Muscle of arm (tissue), 12 donors: ENCODE measurements around the gene CLASP1. TPM values are rescaled to one million over a fixed set of nuclear protein-coding genes. Genes with fewer than 3 reads are reported as not detected.

Source experiments
- DNase-seq: peaks from one replicate; pipeline ENCODE4 v3.0.0-alpha.2; 2013
- polyA plus RNA-seq, 12 donors: library from polyadenylated mRNA; unstranded; fragments of 120-200 nt; gene quantifications; one replicate each; pipeline ENCODE4 v1.2.1, GENCODE V29; 2013; ENCODE audit not compliant: insufficient read length in 12 of 12

Gene CLASP1
- polyA plus RNA-seq, 12 donors, result 41.5 to 86.0 (median 58.7) TPM

DNA sequence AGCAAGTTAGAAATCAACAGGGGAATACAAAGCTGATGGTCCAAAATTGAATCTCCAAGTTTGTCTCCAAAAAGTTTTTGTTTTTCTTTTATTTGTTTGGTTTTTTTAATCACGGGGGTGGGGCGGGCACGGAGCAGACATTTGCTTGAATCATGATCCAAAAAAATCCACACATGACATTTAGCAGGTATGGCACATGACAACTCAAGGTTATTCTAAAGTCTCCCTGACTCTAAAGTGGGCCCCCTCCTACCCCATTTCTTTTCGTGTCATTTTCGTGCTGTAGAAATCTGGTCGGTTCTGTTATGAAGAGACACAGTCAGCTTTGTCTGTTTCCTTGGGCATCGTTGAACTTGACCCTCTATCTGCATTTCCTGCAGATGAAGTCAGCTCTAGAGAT lies 104.0 kb downstream of the CLASP1 start:
- no peak for DNase-seq

DNA sequence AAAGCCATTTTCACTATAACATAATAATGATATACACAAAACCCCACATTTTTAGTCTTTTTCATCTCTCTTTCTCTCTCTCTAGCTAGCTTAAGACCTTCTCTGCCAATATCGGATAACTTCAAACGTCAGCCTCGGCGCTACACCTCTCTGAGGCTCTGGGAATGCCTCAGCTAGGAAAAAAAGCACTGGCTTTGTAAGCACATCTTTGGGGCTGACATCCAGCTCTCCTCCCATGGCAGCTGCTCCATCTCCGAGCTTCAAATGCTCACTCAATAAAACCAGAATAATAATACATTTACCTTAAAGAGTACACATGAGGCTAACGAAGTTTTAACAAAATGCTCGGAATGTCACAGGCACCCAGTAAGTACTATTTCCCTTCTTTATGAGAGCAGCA lies 107.8 kb downstream of the CLASP1 start:
- no peak for DNase-seq

DNA sequence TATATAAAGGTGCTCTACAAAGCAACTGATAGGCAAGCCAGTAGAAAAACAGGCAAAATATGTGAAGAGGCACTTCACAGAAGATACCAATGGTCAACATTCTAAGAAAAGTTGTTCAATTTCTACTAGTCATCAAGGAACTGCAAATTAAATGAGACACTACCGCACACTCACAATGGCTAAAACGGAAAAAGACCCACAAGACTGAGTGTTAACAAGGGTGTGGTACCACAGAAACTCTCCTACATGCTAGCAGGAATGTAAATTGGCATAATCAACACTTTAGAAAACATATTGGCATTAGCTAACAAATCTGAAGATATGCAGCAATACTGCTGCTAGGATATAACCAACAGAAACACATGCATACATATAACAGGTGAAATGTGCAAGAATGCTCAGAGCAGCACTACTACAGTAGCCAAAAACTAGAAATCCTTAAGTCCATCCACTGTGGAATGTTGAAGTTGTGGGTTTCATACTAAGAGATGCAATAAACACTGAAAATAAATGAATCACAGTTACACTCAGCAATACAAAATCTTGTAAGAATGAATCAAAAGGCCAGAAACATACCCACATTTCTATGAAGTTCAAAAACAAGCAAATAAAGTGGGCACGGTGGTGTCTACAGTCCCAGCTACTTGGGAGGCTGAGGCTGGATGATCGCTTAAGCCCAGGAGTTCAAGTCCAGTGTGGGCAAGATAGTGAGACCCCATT lies 109.4 kb downstream of the CLASP1 start:
- DNase-seq, result no peak

DNA sequence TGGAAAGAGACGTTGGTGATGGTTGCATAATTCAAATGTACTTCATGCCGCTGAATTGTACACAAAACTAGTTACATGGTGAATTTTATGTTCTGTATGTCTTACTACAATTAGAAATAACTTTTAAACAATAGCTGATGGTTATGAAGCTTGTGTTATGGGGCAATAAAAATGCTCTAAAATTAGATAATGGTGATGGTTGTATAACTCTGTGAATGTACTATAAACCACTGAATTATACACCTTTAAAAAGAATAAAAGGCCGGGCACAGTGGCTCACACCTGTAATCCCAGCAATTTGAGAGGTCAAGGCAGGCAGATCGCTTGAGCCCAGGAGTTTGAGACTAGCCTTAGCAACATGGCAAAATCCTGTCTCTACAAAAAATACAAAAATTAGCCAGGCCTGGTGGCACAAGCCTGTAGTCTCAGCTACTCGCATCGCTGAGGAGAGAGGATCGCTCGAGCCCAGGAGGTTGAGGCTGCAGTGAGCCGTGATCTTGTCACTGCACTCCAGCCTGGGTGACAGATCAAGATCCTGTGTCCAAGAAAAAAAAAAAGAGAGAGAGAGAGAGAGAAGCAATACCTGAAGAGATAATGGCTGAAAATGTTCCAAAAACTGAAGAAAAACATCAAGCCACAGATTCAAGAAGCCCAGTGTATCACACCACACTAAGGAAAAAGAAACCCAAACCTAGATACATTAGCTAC lies 112.3 kb downstream of the CLASP1 start:
- no peak for DNase-seq

DNA sequence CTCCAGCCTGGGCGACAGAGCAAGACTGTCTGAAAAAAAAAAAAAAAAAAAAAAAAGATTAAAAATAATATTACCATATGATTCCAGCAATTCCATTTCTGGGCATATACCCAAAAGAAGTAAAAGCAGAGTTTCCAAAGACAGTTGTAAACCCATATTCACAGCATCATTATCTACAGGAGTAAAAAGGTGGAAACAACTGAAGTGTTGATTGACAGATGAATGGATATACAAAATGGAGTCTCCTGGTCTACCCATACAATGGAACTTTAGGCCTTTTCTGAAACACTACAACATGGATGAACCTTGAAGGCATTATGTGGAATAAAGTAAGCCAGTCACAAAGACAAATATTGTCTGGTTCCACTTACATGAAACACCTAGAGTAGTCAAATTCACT lies 112.9 kb downstream of the CLASP1 start:
- no peak for DNase-seq

GRCh38 chr2:121534007-121534406 lies 115.3 kb downstream of the CLASP1 start:
- no peak for DNase-seq

GRCh38 chr2:121532894-121533293 lies 116.4 kb downstream of the CLASP1 start:
- no peak for DNase-seq

GRCh38 chr2:121532347-121532766 lies 116.9 kb downstream of the CLASP1 start:
- DNase-seq, result no peak

GRCh38 chr2:121530212-121530705 lies 119.0 kb downstream of the CLASP1 start:
- peak; percentile 89 for DNase-seq

- DNase-seq, result peak; percentile 85
These were observed 119.6 kb downstream of the CLASP1 start for GRCh38 chr2:121529439-121530211.

- DNase-seq, result no peak
These were observed 122.1 kb downstream of the CLASP1 start for GRCh38 chr2:121527009-121527682.

GRCh38 chr2:121524685-121525425 lies 124.4 kb downstream of the CLASP1 start:
- DNase-seq, result no peak

DNA sequence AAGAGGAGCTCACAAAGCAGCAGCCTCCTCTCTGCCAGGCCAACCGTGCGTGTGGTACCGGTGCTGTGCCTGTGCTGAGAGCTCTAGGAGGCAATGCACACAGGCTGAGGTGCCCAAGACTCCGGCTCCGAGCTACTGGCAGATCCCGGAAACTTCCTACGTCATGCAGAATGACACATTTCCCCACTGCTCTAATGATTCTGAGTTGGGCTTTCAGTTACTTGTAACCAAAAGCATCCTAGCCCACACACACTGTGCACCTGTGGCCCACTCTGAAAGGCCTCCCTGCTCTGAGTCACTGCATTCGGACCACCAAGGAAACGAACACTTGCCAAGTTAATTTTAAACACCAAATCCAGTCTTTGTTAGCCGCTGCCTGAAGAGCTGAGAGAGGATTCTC lies 127.9 kb downstream of the CLASP1 start:
- DNase-seq, result no peak

DNA sequence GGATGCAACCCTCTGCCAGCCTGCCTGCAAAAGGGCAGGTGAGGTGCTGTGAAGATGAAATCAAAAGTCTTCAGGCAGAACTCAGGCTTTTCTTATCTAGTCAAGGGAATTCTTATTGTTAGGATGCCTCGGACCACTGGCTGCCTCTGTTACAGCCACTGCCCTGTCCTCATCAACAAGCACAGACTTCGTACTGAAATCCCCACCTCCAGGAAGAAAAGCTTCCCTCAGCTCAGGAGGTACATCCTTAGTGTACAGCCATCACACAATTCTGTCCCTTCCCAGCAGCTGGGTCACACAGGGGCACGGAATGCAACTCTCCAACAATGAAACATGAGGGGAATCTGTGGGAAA lies 128.6 kb downstream of the CLASP1 start:
- DNase-seq, result no peak

GRCh38 chr2:121519732-121520640 lies 129.3 kb downstream of the CLASP1 start:
- DNase-seq, result no peak

DNA sequence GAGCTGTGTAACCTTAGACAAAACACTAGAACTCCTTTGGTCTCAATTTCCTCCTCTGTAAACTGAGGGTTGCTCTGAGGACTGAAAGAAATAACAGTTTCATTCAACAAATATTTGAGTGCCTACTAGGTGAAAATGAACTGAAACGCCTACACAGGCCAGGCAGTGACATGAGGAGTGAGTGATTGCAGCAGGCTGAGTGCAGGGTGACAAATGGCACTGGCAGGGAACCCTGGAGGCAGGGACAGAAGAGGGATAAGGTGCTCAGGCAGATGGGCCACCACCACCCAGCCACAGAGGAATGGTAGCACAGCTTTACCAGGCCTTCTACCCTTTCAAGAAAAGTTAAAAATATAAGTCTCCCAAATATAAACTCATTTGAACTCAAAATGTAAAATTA lies 130.1 kb downstream of the CLASP1 start:
- DNase-seq, result no peak

DNA sequence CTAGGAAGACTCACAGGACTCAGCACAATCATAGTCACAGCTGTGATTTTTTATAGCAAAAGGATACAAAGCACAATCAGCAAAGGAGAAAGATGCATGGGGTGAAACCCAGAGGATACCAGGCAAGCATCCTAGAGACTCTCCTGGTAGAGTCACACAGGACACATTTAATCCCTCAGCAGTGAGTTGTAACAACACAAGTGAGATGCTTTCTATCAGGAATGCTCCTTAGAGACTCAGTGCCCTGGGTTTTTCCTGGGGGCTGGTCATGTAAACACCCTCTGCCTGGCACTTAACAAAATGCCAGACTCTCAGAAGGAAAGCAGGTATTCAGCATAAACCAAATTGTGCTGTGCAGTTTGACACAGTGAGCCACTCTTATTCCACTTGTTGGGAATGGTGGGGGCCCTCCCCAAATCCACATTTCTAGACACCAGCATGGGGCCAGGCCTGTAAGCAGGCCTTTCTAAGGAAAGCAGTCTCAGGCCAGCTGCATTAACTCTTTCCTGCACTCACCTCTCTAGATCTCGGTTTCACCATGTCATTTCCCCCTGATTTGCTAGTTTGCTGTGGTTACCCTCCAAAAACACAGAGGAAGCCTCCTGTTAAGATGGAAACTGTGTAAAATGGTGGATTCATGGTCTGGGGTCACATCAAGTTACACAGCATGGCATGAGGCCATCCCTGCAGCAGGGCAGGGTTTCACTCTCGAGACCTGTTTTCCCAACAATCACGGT lies 135.5 kb downstream of the CLASP1 start:
- no peak for DNase-seq

DNA sequence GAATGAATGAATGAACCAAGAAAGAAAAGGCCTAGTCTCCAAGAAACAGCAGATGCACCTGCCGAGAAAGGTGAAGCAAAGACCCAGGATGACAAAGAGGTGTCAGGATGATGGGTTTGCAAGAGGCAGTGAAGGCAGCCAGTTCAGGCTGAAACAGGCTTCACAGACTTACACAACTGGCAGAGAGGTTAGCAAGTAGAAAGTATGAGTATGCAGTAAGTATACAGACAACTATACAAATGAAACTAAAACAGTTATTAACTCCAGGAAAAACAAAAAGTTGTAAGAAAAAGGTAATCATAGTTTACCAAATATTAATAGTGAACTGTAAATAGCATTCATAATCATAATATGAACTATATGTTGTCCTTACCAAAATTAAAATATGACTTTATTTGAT lies 138.4 kb downstream of the CLASP1 start:
- no peak for DNase-seq

DNA sequence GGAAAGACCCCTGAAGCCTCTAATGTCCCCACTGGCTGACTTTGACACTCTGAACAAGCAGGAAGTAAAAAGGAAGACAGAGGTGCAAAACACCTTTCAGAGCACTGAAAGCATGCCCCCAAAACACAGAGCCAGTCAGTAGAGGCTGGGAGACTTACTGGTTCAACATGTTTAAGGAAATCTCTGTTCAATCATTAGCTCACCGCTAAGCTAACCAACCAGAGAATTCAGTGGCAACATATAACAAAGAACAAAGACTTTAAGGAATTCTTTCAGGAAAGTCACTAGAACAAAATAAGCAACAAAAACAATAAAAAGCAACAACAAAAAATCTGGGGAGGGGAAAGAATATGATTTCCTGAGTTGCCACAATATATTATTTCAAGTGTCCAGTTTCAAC lies 142.6 kb downstream of the CLASP1 start:
- DNase-seq, result no peak
